Tibial nerve (tissue), 3 donors: ENCODE data around the gene SLC22A1.

Source experiments
- CTCF ChIP-seq, 5 experiments: fragments of 200-600 bp in 3 of 5; fragments of 450-650 bp in 2 of 5; sonication (generic) in 3 of 5; IDR thresholded peaks; one replicate each; pipeline ENCODE4 v1.5.1; 2016 to 2019; ENCODE audit warnings: antibody characterized with exemption in 5 of 5, mild to moderate bottlenecking in 3 of 5, moderate library complexity in 2 of 5
- POLR2A ChIP-seq, 2 donors: fragments of 450-650 bp; IDR thresholded peaks; one replicate each; pipeline ENCODE4 v1.6.1; 2017; ENCODE audit warnings: antibody characterized with exemption in 2 of 2, mild to moderate bottlenecking in 2 of 2, moderate library complexity in 2 of 2

GRCh38 chr6:160120087-160120486, 1.5 kb upstream of the SLC22A1 start:
- no peak for TF ChIP-seq POLR2A (IDR thresholded peaks at IDR 0.05)
- no peak for TF ChIP-seq CTCF (IDR thresholded peaks at IDR 0.05)
